Measurements from ENCODE around the gene INO80D. TPM values are rescaled to one million over a fixed set of nuclear protein-coding genes. Genes with fewer than 3 reads are reported as not detected.
A peak's percentile ranks its signal among the peaks of the same experiment; 100 is the strongest.

Gene INO80D
- total RNA-seq, 1 experiment from 2014 or later = 14.4 TPM

DNA sequence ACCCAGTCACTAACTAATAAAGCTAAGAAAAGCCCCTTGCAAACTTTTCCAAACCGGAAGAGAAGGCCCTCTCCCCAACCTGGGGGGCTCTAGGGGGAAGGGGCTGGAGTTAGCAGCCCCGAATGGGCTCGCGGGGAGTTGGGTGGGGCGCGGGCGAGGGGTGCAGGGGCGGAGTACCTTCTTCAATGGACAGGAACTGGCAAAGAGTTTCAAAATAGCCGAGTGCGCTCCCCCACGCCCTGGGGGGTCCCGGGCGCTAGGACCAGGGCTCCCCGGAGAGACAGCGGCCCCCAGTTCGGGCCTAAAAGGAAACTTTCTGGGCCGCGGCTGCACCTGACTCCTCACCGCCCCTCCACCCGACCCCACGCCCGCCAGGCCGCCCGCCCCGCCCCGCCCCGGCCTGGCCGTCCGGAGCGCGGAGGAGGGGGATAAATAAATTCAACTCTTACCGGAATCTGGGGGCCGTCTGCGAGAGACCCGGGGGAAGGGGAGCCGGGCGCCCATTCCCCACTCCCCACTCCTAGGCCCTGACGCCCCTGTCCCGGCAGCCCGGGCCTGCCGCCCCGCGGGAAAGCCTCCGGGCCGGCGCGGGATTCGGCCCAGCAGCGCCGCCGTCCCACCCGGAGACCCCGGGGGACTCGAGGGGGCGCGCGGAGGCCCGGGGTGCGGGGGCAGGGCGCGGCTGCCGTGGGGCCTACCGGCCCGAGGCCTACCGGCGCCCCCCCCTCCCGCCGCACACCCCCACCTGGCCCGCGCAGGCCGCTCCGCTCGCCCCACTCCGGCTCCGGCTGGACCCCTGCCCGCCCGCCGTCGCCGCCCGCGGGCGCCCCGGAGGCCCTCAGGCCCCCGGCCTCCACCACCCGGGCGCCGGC, 868 bp downstream of the INO80D start:
- Histone ChIP-seq H3K9me2 (ENCODE audit: insufficient read depth) (no peaks in the 10 kb centered on the region), H3K4me2 (ENCODE audit: low read length) (peak overlapping the region; percentile 92), H3K27me3 (ENCODE audit: insufficient read depth, low read length) (no peaks in the 10 kb centered on the region), H4K20me1 (ENCODE audit: insufficient read depth) (no peaks in the 10 kb centered on the region), H3K4me1 (ENCODE audit: control insufficient read depth in 1 of 2, insufficient read depth in 2 of 2, low read length in 2 of 2) (peaks cover 8 to 12% of the 10 kb centered on the region in 2 experiments; a peak in 3 of 4 replicates), H3K36me3 (ENCODE audit: control insufficient read depth in 1 of 2, insufficient read depth in 2 of 2, low read length in 2 of 2) (no peaks in the 10 kb centered on the region), H3K27ac (ENCODE audit: low read depth, low read length) (peak overlapping the region; percentile 89), H3K9ac (ENCODE audit: low read length) (peak overlapping the region; percentile 73), H3K9me3 (ENCODE audit: control insufficient read depth in 1 of 2, insufficient read depth in 1 of 2, low read depth in 1 of 2, low read length in 2 of 2) (no peaks in the 10 kb centered on the region), H3K79me2 (ENCODE audit: insufficient read depth, low read length) (peaks cover 51% of the 10 kb centered on the region), H3K4me3 (replicated peaks in 1 of 2; ENCODE audit: low read depth in 1 of 2, low read length in 2 of 2) (peak overlapping the region; percentile 65 to 82), H2AFZ (ENCODE audit: low read depth, low read length, poor library complexity, severe bottlenecking) (no peak overlapping the region)
- ChIA-PET RAD21 (ENCODE audit: low non-redundant PET in 1 of 2, low total read pairs in 2 of 2, uncharacterized antibody in 2 of 2, unreplicated experiment in 2 of 2) (no interaction called here), POLR2A (no interaction called here), CTCF (no interaction called here)
- DNase-seq (ENCODE audit: low read depth, low spot score) (no peak), ATAC-seq (peak; percentile 49)
- TF ChIP-seq EZH2phosphoT487 (IDR thresholded peaks at IDR 0.05; ENCODE audit: borderline replicate concordance) = no peak
- TF ChIP-seq POLR2A (IDR thresholded peaks at IDR 0.05; ENCODE audit: borderline replicate concordance, extremely low read depth, insufficient read depth, insufficient read length) = peak; percentile 14
- no TSS peak for BruUV-seq (replicated peaks)
- intact Hi-C loops (cut with micrococcal nuclease) = no loop called here

DNA sequence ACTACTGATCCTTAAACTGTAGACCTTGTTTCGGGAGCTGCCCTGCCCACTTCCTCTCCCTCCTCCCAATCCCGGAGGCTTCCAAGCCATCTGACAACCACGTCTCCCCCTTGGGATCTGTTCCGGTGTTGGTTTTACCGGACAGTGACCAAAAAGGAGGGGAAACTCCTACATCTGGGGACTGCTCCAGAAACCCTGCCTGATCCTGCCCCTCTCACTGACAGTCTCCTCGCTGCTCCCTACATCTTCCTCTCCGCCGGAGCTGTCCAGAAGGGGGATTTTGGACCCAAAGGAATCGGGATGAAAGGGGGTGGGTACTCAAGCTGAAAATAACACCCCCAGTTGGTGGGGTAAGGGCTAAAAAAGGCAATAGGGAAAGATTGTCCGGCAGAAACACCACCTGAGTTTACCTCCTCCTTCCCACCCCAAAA, 1.5 kb downstream of the INO80D start:
- peak; percentile 74 for ATAC-seq
- peak; percentile 73 for DNase-seq (ENCODE audit: low read depth, low spot score)
- Histone ChIP-seq H3K27me3 (ENCODE audit: insufficient read depth, low read length) (no peaks in the 10 kb centered on the region), H3K27ac (ENCODE audit: low read depth, low read length) (peak overlapping the region; percentile 89), H3K9ac (ENCODE audit: low read length) (peak overlapping the region; percentile 73), H3K9me3 (ENCODE audit: control insufficient read depth in 1 of 2, insufficient read depth in 1 of 2, low read depth in 1 of 2, low read length in 2 of 2) (no peaks in the 10 kb centered on the region), H3K4me3 (replicated peaks in 1 of 2; ENCODE audit: low read depth in 1 of 2, low read length in 2 of 2) (peak overlapping the region; percentile 65 to 82), H3K36me3 (ENCODE audit: control insufficient read depth in 1 of 2, insufficient read depth in 2 of 2, low read length in 2 of 2) (no peaks in the 10 kb centered on the region), H3K4me1 (ENCODE audit: control insufficient read depth in 1 of 2, insufficient read depth in 2 of 2, low read length in 2 of 2) (peaks cover 8 to 12% of the 10 kb centered on the region in 2 experiments; a peak in 3 of 4 replicates), H2AFZ (ENCODE audit: low read depth, low read length, poor library complexity, severe bottlenecking) (no peak overlapping the region), H3K79me2 (ENCODE audit: insufficient read depth, low read length) (peaks cover 57% of the 10 kb centered on the region), H4K20me1 (ENCODE audit: insufficient read depth) (no peaks in the 10 kb centered on the region), H3K9me2 (ENCODE audit: insufficient read depth) (no peaks in the 10 kb centered on the region), H3K4me2 (ENCODE audit: low read length) (peak overlapping the region; percentile 91)
- no TSS peak for BruUV-seq (replicated peaks)
- CTCF ChIA-PET = no interaction called here
- intact Hi-C loops (cut with micrococcal nuclease) = no loop called here
- RAD21 ChIA-PET (ENCODE audit: low non-redundant PET in 1 of 2, low total read pairs in 2 of 2, uncharacterized antibody in 2 of 2, unreplicated experiment in 2 of 2) = no interaction called here
- POLR2A ChIA-PET = interaction anchor here (0.7 kb wide), 1 partner anchor 658 kb away, joined by 4 read pairs; no protein-coding TSS in a partner anchor
- TF ChIP-seq, protein P1, sequence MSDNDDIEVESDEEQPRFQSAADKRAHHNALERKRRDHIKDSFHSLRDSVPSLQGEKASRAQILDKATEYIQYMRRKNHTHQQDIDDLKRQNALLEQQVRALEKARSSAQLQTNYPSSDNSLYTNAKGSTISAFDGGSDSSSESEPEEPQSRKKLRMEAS (IDR thresholded peaks at IDR 0.05) = no peak
- TF ChIP-seq CEBPB (IDR thresholded peaks at IDR 0.05; ENCODE audit: low read depth) (no peak), SP1 (IDR thresholded peaks at IDR 0.05; ENCODE audit: low read depth) (0 out of 2 replicates have a peak, but pooled peaks have one; percentile 31), ELF1 (IDR thresholded peaks at IDR 0.05; ENCODE audit: borderline replicate concordance, low read depth) (no peak), EGR1 (IDR thresholded peaks at IDR 0.05; ENCODE audit: low read depth) (no peak), CBX3 (IDR thresholded peaks at IDR 0.05; ENCODE audit: low read depth) (no peak), ZNF274 (IDR thresholded peaks at IDR 0.05; ENCODE audit: low read depth, low read length) (no peak), ZFX (IDR thresholded peaks at IDR 0.05) (no peak), YY1 (IDR thresholded peaks at IDR 0.05; ENCODE audit: extremely low read depth, insufficient replicate concordance, low read depth, low read length) (peak; percentile 4), EZH2 (IDR thresholded peaks at IDR 0.05) (no peak), JUND (IDR thresholded peaks at IDR 0.05) (no peak), EZH2phosphoT487 (IDR thresholded peaks at IDR 0.05; ENCODE audit: borderline replicate concordance) (no peak), RAD21 (IDR thresholded peaks at IDR 0.05; ENCODE audit: low read depth) (no peak)
- TF ChIP-seq, protein P2, sequence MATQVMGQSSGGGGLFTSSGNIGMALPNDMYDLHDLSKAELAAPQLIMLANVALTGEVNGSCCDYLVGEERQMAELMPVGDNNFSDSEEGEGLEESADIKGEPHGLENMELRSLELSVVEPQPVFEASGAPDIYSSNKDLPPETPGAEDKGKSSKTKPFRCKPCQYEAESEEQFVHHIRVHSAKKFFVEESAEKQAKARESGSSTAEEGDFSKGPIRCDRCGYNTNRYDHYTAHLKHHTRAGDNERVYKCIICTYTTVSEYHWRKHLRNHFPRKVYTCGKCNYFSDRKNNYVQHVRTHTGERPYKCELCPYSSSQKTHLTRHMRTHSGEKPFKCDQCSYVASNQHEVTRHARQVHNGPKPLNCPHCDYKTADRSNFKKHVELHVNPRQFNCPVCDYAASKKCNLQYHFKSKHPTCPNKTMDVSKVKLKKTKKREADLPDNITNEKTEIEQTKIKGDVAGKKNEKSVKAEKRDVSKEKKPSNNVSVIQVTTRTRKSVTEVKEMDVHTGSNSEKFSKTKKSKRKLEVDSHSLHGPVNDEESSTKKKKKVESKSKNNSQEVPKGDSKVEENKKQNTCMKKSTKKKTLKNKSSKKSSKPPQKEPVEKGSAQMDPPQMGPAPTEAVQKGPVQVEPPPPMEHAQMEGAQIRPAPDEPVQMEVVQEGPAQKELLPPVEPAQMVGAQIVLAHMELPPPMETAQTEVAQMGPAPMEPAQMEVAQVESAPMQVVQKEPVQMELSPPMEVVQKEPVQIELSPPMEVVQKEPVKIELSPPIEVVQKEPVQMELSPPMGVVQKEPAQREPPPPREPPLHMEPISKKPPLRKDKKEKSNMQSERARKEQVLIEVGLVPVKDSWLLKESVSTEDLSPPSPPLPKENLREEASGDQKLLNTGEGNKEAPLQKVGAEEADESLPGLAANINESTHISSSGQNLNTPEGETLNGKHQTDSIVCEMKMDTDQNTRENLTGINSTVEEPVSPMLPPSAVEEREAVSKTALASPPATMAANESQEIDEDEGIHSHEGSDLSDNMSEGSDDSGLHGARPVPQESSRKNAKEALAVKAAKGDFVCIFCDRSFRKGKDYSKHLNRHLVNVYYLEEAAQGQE (IDR thresholded peaks at IDR 0.05; ENCODE audit: low read depth) = no peak
- TF ChIP-seq, protein P3, sequence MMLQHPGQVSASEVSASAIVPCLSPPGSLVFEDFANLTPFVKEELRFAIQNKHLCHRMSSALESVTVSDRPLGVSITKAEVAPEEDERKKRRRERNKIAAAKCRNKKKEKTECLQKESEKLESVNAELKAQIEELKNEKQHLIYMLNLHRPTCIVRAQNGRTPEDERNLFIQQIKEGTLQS (IDR thresholded peaks at IDR 0.05) = no peak

All from HCT116 (cell line).